Ishikawa (cell line): ENCODE results near the gene ARHGAP29.

Source experiments
- CEBPB ChIP-seq: IDR thresholded peaks from 2 replicates; pipeline ENCODE4 v1.6.1; 2012
- EP300 ChIP-seq: IDR thresholded peaks from 2 replicates; pipeline ENCODE4 v1.6.1; 2012; ENCODE audit warnings: borderline replicate concordance
- NFIC ChIP-seq: IDR thresholded peaks from 2 replicates; pipeline ENCODE4 v1.6.1; 2012
- TAF1 ChIP-seq: IDR thresholded peaks from 2 replicates; pipeline ENCODE4 v1.6.1; 2012; ENCODE audit warnings: low read depth, mild to moderate bottlenecking
- TEAD4 ChIP-seq: IDR thresholded peaks from 2 replicates; pipeline ENCODE4 v1.6.1; 2012

DNA sequence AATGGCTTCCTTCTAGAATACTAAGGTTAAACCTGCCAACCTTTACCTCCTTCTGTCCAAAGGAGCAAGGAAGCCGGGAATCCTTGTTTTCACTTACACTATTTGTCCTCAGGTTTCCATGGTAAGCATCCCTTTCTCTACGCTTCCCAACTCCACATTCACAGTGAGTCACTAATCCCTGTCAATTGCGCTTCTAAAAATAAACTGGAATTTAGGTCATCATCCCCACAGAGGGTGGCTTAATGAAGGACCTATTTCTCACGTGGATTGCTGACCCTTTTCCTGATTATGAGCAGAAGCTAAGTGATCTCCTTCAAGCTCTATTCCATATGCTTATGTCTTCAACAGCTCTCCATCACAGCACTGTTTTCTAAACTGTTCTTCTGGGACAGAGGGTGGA is 76.6 kb downstream of the ARHGAP29 start:
- TF ChIP-seq CEBPB (no peak), NFIC (no peak), TAF1 (no peak), TEAD4 (no peak), EP300 (no peak)
